HCEC 1CT (cell line): Measurements from ENCODE around the gene FBXO15.

ENCODE experiments used
- DNase-seq: peaks from one replicate; pipeline ENCODE4 v3.0.0-alpha.2; 2017

Gene FBXO15

GRCh38 chr18:74050807-74051206, 96.8 kb downstream of the FBXO15 start:
- DNase-seq, result no peak

GRCh38 chr18:74040459-74041332, 106.9 kb downstream of the FBXO15 start:
- DNase-seq, result no peak

DNA sequence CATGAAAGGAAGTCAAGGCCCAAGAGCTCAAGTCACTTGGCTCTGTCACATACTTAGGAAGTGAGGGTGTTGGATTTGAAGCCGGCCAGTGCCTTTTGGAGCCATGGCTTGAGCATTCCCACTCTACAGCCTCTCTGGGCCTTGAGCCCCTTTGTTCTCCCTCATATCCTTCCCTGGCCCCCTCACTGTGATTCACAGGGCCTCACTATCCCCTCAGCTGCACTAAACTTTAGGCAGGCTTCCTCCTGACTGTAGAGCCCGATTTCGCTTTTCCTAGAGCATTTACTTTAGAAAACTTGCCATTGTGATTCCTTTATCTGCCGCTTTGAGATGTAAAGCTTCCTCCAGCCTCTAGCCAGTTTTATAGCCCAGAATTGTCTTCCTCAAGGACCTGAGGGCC, 107.6 kb downstream of the FBXO15 start:
- no peak for DNase-seq

DNA sequence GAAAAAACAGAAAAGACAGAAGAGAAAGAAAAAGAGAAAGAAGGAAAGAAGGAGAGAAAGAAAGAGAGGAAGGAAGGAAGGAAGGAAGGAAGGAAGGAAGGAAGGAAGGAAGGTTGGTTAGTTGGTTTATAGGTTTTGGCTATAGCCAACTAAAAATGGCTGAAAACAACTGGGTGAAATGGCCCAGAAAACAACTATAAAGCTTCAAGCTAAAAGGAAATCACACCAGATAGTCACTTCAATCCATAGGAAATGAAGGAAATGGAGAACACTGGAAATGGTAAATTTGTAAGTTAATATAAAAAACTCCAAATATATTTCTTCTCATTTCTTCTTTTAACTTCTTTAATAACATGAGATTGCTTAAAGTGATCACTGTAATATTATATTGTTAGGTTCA, 118.5 kb downstream of the FBXO15 start:
- no peak for DNase-seq
